ENCODE measurements around the gene MMP1.

GRCh38 chr11:102832612-102833011 lies 34.7 kb upstream of the MMP1 start:
- no peak for TF ChIP-seq POLR2A (IDR thresholded peaks at IDR 0.05; ENCODE audit: low read depth, low read length)
- no peak for TF ChIP-seq TAF1 (IDR thresholded peaks at IDR 0.05; ENCODE audit: borderline replicate concordance, low read depth, low read length)
- no peak for TF ChIP-seq POLR2AphosphoS5 (IDR thresholded peaks at IDR 0.05; ENCODE audit: low read depth, low read length)

All from GM12892 (cell line).